Femur (tissue), 1 donor: Measurements from ENCODE around the gene AKR1C1.
"Not testable (repeated sequence)": the region's sequence is repeated elsewhere in the genome, so short reads cannot be mapped to it uniquely, and the experiment has no call there.

Experiments used
- DNase-seq: peaks from one replicate; pipeline ENCODE4 v3.0.0-alpha.2; 2017

Gene AKR1C1

DNA sequence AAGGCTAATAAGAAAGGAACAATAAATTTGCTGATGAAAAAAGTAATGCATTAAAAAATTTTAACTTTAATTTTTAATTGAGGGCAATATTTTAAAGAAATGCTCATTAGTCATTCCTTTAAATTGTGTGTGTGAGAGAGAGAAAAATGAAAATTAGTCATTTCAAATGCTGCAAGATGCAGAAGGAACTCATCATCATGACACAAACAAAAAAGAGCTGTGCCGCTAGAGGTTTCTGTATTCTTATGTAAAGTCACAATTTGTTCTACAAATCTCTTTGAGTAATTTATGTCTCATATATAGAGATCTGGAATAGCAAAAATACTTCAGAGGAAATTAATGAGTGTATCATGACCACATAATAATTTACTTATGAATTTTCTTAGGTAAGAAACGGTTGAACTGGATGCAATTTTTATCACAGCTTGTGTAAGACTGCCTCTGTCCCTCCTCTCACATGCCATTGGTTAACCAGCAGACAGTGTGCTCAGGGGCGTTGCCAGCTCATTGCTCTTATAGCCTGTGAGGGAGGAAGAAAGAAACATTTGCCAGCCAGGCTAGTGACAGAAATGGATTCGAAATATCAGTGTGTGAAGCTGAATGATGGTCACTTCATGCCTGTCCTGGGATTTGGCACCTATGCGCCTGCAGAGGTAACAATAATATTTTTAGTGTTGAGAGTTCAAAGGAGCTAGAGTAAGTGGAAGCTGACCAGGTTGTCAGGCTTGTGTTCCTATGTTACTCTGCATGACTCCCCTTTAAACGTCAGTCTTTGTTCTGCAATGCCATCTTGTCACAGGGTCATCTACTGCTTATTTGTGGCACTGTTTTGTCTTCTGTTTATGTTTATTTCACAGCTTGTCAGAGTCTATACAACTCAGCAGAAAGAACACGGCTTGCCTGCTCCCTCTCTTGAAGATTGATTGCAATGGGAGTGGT, at the start of gene AKR1C1:
TSS of gene AKR1C1 (plus strand) at position 540 of the 939 bp plus-strand sequence. CDS start at position 570, 30 bp downstream.
- DNase-seq = not testable (repeated sequence)

DNA sequence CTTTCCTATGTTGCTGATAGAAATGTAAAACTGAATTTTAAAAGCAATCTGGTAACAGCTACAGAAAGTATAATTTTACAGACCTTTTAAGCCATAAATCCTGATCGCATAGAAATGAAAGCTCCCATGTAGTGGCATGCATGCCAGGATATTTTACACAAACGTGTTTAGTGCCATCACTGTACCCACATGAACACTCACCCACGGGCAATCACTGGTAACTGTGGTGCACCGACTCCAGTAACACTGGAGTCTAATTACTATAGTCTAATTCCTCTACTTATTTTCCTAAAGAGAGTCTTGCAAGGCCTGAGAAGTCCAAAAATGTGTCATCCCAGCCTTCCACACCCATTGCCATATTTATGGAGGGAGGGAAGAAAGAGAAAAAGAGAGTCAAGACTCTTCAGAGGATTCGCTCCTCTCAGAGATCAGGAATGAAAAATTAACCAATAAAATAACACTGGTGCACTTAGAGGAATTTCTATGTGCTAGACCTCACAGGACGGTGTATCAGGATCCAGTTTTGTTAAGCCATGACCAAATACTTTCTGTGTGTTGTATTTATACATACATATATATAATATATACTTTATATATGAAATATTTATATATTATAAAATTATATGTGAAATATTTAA, 48.9 kb upstream of the AKR1C1 start:
- no peak for DNase-seq

GRCh38 chr10:4916086-4916716, 47.0 kb upstream of the AKR1C1 start:
- no peak for DNase-seq

GRCh38 chr10:4918236-4918635, 45.0 kb upstream of the AKR1C1 start:
- no peak for DNase-seq

DNA sequence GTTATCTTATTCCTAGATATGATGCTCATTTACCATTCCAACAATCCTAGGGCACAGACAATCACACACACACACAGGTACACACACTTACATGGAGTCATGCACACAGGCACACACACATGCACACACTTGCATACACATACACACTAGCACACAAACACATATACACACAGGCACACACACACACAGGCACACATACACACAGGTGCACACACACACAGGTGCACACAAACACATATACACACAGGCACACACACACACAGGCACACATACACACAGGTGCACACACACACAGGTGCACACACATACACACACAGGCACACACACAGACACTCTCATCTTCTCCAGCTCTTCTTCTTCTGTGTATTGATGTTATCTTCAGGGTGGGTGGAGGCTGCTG, 38.7 kb upstream of the AKR1C1 start:
- not testable (repeated sequence) for DNase-seq

DNA sequence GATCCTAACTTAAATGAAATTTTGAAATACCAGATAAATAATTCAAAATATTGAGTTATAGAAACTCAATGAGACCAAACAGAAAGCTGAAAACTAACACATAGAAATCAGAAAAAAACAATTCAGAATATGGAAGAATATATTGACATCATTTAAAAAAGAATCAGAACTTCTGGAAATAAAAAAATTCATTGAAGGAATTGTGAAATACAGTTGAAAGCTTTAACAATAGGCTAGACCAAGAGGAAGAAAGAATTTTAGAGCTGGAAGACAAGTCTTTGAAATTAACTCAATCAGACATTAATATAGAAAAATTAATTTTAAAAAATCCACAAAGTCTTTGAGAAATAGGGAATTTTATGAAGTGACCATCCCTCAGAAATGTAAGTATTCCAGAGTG, 36.8 kb upstream of the AKR1C1 start:
- DNase-seq = no peak

DNA sequence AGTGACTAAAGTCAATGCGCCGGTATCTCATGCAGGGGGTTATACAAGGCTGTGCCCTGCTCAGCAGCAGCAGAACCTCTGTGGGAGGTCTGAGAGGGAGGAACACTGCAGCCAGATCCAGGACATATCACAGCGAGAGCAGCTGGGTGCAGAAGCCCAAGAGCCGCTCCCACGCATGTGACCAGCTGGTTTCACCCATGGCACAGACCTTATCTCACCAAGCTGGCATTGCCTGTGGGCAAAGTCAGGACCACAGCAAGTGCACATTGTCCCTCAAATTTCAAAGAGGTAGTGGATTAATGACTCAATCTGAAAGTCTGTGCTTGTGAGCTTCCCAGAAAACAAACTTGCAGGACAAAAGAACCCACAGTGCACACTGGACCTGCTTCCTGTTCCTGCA, 31.6 kb upstream of the AKR1C1 start:
- DNase-seq = no peak

DNA sequence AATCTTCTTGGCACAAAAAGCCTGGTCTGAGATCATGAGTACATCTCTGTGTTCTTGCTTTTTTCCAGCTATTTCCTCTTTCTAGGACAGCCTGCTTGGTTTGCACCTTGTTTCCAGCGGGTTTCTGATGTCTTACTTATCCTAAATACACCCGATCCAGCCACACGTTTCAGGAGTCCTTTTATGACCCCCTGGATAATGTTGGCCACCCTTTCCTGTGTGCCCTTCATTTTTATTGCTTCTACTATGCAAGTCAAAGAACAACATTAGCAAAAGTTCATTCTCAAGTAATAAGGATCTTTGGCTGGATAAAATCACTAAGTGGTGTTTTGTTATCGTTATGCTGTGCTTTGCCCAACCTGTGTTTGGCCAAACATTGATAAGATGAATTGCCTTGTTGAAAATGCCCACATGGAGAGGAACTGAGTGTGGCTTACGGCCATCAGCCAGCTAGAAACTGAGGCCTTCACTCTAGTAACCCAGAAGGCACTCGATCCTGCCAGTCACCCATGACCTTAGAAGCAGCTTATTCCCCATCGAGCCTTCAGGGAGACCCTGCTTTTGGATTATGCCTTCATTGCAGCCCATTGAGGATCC, 28.7 kb upstream of the AKR1C1 start:
- no peak for DNase-seq

DNA sequence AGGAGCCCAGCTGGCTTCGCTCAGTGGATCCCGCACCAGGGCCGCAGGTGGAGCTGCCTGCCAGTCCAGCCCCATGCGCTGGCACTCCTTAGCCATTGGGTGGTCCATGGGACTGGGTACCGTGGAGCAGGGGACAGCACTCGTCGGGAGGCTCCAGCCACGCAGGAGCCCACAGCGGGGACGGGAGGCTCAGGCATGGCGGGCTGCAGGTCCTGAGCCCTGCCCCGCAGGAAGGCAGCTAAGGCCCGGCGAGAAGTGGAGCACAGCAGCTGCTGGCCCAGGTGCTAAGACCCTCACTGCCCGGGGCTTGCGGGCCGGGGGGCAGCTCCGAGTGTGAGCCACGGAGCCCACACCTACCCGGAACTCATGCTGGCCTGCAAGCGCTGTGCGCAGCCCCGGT, 25.9 kb upstream of the AKR1C1 start:
- DNase-seq = no peak

DNA sequence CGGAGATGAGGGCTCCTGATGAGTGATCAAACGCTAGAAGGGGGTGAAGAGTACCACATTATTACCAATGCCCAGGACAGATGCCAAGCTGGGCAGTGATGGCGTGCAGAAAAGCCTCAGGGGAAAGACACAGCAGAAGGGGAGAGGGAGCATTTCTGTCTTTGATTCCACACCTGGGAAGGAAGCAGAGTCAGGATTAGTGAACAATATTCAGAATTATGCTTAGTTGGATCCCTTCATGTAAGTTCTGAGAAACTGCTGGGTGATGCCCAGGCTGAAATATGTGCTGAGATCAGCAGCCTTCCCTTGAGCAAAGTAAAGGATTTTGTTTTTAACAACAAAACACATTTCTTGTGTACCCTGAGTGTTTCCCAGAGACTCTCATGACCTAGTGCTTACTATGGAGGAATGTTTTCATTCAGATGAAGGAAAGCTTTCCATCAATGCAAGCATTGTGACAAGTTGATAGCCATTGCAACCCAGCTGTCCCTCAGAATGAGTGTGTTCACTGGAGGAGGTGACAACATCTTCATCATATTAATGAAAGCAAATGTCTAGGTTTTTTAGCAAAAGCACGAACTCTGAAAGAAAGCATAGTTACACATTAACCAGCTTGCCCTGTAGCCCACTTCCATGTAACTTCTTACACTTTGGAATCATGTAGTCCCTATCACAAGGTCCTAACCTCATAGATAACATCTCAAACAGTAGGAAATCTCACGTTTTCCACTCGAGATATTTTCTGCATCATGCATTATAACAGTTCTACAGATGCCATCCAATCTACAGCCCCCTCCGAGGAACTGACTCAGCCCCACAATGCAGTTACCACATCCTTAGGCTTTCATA, 23.8 kb upstream of the AKR1C1 start:
- DNase-seq = no peak

DNA sequence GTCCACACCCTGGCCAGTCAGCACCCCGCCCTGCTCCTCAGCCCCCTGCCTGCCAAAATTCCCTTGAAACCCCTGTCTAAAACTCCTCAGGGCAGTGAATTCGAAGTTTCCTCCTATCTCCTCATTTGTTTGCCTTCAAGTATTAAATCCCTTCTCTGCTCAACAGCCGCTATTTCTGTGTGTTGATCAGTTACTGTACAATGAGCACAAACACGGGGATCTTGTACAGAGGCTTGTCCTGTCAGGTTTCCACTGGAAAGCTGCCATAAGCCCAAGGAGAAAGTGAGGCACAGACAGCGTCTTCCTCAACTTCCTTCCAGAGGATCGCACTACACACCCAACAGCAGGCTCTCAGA, 23.2 kb upstream of the AKR1C1 start:
- DNase-seq = not testable (repeated sequence)

- DNase-seq = not testable (repeated sequence)
These were observed 22.3 kb upstream of the AKR1C1 start for GRCh38 chr10:4940909-4941308.

GRCh38 chr10:4941540-4942330, 21.5 kb upstream of the AKR1C1 start:
- DNase-seq = no peak

DNA sequence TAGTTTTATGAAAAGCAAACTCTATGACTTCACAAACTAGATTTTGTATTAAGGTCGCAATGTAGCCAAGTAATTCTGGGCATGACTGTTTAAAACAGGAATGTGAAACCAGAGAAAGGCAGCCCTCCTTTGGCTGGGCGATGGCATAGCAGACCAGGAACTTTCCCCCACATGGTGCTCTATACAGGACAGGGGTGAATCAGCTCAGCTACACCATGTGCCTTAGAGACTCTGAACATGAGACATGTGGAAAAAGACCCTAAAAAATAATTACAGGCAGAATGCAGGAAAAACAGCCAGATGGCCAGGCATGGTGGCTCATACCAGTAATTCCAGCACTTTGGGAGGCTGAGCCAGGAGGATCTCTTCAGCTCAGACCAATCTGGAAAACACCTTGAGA, 20.3 kb upstream of the AKR1C1 start:
- DNase-seq = not testable (repeated sequence)

DNA sequence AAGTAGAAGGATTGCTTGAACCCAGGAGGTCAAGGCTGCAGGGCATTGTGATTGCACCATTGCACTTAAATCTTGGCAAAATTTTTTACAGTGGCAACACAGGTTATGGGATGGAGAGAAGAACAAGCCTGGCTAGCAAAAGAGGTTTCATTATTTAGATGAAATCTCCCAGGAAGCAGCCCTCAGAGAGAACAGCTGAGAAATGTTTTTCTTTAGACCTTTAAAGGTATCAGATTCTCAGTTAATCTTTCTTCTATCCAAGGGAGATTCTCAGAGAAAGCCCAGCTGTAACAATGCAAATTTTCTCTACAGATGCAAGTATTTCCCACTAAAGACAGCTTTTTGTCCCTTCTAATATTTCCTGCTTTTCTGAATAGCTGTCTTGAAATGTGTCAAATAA, 19.8 kb upstream of the AKR1C1 start:
- not testable (repeated sequence) for DNase-seq

GRCh38 chr10:4943821-4944220, 19.4 kb upstream of the AKR1C1 start:
- no peak for DNase-seq

- no peak for DNase-seq
These were observed 18.4 kb upstream of the AKR1C1 start for GRCh38 chr10:4944841-4945240.

DNA sequence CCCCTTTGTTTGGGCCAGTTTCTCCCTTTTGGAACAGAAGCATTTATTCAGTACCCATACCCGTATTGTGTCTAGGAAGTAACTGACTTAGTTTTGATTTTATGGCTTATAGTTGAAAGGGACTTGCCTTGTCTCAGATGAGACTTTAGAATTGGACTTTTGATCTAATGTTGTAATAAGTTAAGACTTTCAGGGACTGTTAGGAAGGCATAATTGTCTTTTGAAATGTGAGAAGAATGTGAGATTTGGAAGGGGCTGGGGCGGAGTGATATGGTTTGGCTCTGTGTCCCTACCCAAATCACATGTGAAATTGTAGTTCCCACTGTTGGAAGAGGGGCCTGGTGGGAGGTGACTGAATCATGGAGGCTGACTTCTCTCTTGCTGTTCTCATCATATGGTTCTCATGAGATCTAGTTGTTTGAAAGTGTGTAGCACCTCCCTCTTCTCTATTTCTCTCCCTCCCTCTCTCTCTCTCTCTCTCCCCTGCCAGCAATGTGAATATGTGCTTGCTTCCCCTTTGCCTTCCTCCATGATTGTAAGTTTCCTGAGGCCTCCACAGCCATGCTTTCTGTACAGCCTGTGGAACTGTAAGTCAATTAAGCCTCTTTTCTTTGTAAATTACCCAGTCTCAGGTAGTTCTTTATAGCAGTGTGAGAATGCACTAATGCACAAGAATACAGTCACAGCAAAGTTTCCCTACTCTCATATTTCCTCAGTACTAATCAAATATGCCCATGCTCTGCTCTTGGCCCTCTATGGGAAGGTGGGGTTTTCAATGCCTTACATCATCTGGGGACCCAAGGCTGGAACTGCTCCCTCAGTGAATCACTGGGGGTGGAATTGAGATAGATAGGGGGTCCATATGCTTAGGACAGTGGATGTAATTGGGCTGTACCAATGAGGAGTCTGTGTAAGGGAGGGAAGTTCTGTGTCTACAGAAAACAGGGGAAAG, 17.2 kb upstream of the AKR1C1 start:
- DNase-seq = no peak

- no peak for DNase-seq
These were observed 16.1 kb upstream of the AKR1C1 start for GRCh38 chr10:4947039-4947634.
